ENCODE results near the gene CDC42EP1. TPM values are rescaled to one million over a fixed set of nuclear protein-coding genes. Genes with fewer than 3 reads are reported as not detected.

CDC42EP1 gene
- total RNA-seq, 2 experiments from 2014 or later = 0.36 to 0.73 TPM

DNA sequence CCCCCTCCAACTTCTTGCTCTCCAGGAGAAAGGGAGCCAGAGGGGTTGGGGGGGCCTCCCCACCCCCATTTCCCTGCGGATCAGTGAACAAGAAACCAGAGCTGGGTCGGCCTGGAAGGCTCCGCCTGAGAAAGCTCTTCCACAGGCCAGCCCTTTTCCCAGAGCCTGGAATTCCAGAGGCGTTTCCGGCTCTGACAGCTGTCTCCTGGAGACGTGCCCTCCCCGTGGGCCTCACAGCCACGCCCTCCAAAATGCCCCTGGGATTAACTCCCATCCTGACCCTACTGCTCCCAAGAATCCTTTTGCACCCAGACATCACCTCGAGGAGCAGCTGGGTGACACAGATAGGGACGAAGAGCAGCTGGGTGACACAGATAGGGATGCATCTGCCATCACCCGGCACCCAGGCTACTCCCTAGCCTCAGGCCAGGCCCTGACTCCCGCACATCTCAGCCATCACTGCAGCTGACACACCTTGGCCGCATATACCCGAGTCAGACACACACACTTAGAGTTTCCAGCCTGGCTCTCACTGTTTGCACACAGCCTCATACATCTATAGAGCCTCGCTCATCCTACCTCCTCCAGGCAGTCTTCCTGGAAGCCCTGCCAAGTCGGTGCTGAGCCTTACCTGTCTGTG is 7.6 kb upstream of the CDC42EP1 start:
- CTCF ChIA-PET = interaction anchor here (15.9 kb wide), 1 partner anchor 10 kb away, joined by 297 read pairs; the partner anchor contains the start of gene CDC42EP1
- POLR2A ChIA-PET = no interaction called here

DNA sequence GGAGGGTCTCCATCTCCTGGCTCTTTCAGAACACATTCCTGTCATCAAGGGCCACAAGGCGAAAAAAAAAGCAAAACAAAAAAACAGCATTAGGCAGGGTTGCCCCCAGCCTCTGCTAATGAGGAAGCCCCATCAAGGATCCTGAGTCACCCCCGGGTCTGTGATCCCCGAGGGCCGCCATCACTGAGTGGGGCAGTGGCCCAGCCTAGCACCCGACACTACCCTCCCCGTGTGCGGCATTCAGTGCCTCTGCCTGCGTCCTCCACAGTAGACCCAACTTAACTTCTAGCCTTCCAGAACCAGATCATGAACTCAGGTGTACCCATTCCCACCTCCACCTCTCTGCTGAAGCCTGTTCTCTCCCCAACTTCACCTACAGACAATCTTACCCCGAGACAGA is 6.6 kb upstream of the CDC42EP1 start:
- ChIA-PET POLR2A (no interaction called here), CTCF (interaction anchor here (5.4 kb wide), 1 partner anchor 13 kb away, joined by 23 read pairs; no protein-coding TSS in a partner anchor)

DNA sequence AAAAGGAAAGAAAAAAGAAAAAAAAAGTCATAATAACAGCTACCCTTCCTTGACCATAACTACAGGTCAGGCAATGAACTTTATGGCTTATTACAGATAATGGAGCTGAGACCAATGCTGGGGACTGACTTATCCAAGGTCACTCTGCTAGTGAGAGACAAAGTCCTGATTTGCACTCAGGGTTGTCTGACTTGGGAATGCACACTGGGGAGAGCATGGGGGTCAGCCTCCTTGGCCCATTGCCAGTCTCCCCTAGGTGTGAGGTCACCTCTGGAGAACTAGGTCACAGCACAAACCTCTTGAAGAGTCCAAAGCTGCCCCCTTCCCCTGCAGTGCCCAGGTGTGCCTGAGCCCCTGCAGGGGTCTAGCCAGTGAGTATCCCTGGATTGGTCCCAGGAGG is 5.3 kb upstream of the CDC42EP1 start:
- POLR2A ChIA-PET = no interaction called here

DNA sequence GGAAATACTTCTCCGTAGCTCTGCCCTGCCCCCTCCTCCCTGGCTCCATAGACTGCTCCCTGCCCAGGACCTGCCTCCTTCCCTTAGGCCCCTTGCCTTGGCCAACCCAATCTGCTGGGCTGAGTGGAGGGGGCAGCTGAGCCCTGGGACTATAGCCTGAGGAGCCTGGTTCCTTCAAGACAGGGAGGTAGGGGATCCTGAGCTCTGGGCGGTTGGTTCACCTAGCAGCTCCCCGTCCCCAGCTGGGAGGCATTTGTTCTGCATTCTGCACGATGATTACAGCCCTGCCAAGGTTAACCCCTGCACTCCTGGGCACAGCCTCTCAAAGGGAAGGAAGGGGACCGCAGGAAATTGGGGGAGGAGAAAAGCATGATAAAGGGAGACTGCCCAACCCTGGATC is 3.6 kb upstream of the CDC42EP1 start:
- CTCF ChIA-PET = interaction anchor here (5.4 to 18.0 kb wide), 2 partner anchors 10 to 12 kb away, joined by 23 to 297 read pairs; no protein-coding TSS in a partner anchor
- POLR2A ChIA-PET = no interaction called here

More for the DNA sequence above, 5.3 kb upstream of the CDC42EP1 start:
- CTCF ChIA-PET = interaction anchor here (5.4 to 18.0 kb wide), 2 partner anchors 10 to 12 kb away, joined by 23 to 297 read pairs; no protein-coding TSS in a partner anchor

GRCh38 chr22:37557321-37558001 is 2.8 kb upstream of the CDC42EP1 start:
- CTCF ChIA-PET = interaction anchor here (5.4 to 18.0 kb wide), 2 partner anchors 9 to 12 kb away, joined by 23 to 297 read pairs; no protein-coding TSS in a partner anchor
- POLR2A ChIA-PET = no interaction called here

DNA sequence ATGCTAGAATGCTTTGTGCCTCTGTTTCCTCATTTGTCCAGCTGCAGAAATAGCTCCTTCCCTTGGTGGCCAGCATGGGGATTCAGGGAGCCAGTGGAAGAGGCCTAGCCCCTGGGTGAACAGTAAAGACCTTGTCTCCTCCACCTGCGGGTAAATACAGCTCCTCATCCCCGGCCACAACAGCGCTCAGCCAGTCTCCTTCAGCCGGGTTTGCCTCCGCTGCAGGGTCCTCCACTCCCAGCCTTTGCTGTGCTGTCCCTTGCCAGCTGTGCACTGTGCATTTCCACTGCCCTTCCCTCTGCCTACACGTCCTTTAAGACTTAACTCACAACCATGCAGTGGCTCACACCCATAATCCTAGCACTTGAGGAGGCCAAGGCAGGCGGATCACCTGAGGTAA is 1.5 kb upstream of the CDC42EP1 start:
- ChIA-PET CTCF (interaction anchor here (0.6 to 18.0 kb wide), 3 partner anchors 8 to 16 kb away, joined by 3 to 297 read pairs (median 23); no protein-coding TSS in a partner anchor), POLR2A (no interaction called here)

GRCh38 chr22:37559521-37559900 is 769 bp upstream of the CDC42EP1 start:
- ChIA-PET CTCF (interaction anchor here (18.0 kb wide), 1 partner anchor 15 kb away, joined by 297 read pairs; no protein-coding TSS in a partner anchor), POLR2A (no interaction called here)

DNA sequence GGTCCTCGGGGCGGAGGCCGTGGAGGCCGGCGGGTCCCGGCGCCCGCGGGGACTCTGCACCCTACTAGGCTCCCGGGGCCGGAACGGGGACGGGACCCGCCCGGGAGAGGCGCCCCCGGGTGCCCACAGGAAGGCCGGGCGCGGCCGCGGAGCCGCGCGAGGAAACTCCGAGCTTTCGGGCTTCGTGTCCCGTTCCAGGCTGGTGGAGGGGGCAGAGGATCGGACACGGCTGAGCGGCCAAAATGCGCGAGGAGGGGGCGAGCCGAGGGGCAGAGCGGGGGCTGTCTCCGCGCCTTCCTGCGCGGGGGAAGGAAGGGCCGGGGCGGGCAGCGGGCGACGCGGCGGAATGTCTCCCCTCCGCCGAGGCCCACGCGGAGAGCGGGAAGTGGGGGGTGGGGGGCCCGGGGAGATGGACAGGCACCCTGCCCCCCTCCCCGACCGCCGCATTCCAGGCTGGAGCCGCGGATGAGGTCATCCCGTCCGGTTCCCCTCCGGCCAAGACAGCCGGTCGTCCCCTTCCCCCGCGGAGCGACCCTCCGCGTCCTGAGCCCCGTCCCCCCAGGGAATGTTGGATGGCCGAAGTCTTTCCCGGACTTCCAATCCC is 430 bp downstream of the CDC42EP1 start:
- CTCF ChIA-PET = interaction anchor here (0.6 to 18.0 kb wide), 4 partner anchors 16 to 72 kb away, joined by 3 to 297 read pairs (median 10); no protein-coding TSS in a partner anchor
- POLR2A ChIA-PET = no interaction called here

- ChIA-PET POLR2A (no interaction called here), CTCF (interaction anchor here (0.9 to 18.0 kb wide), 9 partner anchors 12 to 71 kb away, joined by 3 to 297 read pairs (median 4); no protein-coding TSS in a partner anchor)
Measured at GRCh38 chr22:37561212-37562048, 1.1 kb downstream of the CDC42EP1 start.

- POLR2A ChIA-PET = interaction anchor here (0.6 kb wide), 1 partner anchor 130 kb away, joined by 5 read pairs; no protein-coding TSS in a partner anchor
Measured at GRCh38 chr22:37562049-37562875, 2.0 kb downstream of the CDC42EP1 start.

DNA sequence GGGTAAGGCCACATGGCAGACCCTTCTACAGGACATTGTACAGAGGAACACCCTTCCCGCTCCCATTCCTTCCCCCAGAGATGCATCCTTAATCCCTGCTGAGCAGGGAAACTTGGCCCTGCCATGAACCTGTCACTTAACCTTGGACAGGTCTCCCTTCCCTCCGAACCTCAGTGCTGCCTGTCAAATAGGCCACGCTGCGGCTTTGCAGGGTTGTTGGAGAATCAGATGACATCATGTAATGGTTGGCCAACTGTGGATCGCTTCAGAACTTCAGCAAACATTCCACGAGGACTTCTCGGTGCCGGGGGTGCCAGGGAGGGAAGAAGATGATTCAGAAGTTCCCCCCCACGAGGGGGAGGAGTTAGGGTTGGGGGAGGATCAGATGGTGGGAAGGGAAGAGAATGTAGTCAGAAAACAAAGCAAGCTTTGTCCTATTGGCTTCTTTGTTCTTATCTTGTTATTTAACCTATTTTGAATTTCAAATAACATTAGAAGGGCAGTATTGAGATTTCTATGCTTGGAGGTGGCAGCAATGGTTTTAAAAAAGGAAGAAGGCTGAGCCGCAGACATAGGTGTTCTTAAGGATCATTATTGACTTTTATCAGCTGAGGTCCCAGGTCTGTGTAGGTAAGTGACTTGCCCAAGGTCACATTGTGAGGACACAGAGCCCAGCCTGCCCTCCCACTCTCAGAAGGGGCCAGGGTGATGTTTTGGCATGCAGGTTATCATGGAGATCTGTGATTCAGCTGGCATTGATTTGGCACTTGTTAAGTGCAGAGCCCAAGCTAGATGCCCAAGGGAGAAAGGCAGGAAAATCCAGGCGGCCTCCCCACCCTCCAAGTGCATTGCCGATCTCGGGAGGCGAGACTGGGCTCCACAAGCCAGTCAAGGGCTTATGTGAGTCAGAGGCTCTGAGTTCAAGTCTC is 3.1 kb downstream of the CDC42EP1 start:
- ChIA-PET CTCF (interaction anchor here (1.6 to 18.0 kb wide), 3 partner anchors 18 to 44 kb away, joined by 5 to 297 read pairs (median 18); no protein-coding TSS in a partner anchor), POLR2A (no interaction called here)

More at GRCh38 chr22:37562049-37562875, 2.0 kb downstream of the CDC42EP1 start:
- CTCF ChIA-PET = interaction anchor here (0.9 to 18.0 kb wide), 10 partner anchors 11 to 71 kb away, joined by 3 to 297 read pairs (median 4); no protein-coding TSS in a partner anchor

DNA sequence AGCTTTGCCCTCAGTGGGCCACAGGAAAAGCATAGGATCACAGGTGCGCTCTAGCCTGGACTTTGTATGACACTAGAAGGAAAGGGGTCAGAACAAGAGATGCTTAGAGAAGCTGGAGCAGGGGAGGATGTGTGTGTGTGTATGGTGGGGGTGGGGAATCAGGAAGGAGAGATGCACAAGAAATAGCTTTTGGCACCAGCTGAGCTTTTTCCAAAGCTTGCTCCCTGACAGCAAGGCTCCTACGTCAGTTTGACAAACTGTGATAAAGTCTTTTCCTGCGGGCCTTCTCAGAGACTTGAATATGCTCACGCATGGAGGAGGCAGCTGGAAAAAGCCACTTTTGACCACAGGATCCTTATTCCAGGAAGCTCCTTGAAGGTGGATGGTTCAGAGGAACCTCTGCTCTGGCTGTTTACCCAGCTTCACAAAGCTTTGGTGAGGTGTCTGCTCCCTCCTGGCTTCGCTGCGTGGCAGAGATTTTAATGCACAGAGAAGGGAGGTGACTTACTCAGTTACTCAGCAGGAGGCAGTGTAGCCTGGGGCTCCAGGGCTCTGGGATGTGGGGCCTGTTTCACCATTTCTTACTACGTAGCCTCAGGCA is 3.9 kb downstream of the CDC42EP1 start:
- ChIA-PET POLR2A (no interaction called here), CTCF (interaction anchor here (1.0 to 18.0 kb wide), 4 partner anchors 19 to 94 kb away, joined by 3 to 297 read pairs (median 12); no protein-coding TSS in a partner anchor)

DNA sequence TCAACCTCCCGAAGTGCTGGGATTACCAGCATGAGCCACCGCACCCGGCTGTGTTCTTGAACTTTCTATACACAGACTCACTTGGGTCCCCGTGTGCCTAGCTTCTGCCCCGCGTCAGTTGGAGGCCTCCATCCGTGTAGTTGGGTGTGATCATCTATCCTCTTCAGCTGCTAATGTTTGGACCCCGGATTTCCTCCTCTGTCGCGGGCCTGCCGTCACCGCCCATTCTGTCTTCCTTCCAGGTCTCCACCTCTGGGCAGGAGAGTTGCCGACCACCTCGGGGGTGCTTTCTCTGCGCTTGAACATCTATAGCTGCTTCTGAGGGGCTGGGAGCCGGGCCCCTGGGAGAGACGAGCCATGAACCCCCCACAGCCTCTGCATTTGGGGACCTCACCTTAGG is 5.5 kb downstream of the CDC42EP1 start:
- ChIA-PET POLR2A (interaction anchor here (0.6 to 1.1 kb wide), 3 partner anchors 16 to 322 kb away, joined by 3 read pairs; partner anchors contain the start of gene RAC2), CTCF (interaction anchor here (0.7 to 18.0 kb wide), 12 partner anchors 9 to 235 kb away, joined by 3 to 297 read pairs (median 6); partner anchors contain the start of gene GGA1)

DNA sequence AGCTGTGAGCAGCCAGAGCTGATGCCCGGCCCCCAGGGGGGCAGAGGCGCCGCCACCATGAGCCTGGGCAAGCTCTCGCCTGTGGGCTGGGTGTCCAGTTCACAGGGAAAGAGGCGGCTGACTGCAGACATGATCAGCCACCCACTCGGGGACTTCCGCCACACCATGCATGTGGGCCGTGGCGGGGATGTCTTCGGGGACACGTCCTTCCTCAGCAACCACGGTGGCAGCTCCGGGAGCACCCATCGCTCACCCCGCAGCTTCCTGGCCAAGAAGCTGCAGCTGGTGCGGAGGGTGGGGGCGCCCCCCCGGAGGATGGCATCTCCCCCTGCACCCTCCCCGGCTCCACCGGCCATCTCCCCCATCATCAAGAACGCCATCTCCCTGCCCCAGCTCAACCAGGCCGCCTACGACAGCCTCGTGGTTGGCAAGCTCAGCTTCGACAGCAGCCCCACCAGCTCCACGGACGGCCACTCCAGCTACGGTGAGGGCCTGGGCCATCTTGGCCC is 6.1 kb downstream of the CDC42EP1 start:
- POLR2A ChIA-PET = interaction anchor here (0.6 to 1.2 kb wide), 5 partner anchors 17 to 323 kb away, joined by 3 to 5 read pairs (median 3); partner anchors contain the start of gene RAC2
- CTCF ChIA-PET = interaction anchor here (0.7 to 18.0 kb wide), 18 partner anchors 10 to 235 kb away, joined by 3 to 297 read pairs (median 5); partner anchors contain the start of genes GGA1 and LGALS2

GRCh38 chr22:37566903-37567798 is 6.9 kb downstream of the CDC42EP1 start:
- POLR2A ChIA-PET = interaction anchor here (0.6 to 1.2 kb wide), 6 partner anchors 18 to 324 kb away, joined by 3 to 5 read pairs (median 4); partner anchors contain the start of gene RAC2
- CTCF ChIA-PET = interaction anchor here (0.8 to 18.0 kb wide), 21 partner anchors 11 to 257 kb away, joined by 3 to 297 read pairs (median 5); partner anchors contain the start of genes GGA1 and LGALS2
